Psoas muscle (tissue), 8 donors: Measurements from ENCODE around the gene AGMO. TPM values are rescaled to one million over a fixed set of nuclear protein-coding genes. Genes with fewer than 3 reads are reported as not detected.

Experiments
- ATAC-seq, 4 donors: fragments of 200-7000 bp; cut with Tn5 transposase; one replicate each; pipeline ENCODE4 v1.9.1; 2020; ENCODE audit warnings: moderate library complexity in 3 of 4, mild to moderate bottlenecking in 2 of 4
- DNase-seq, 2 donors: peaks; one replicate each; pipeline ENCODE4 v3.0.0-alpha.2; 2020
- H3K27ac ChIP-seq: fragments of 200-600 bp; one replicate; pipeline ENCODE4 v1.8.0; 2022
- H3K27me3 ChIP-seq, 3 donors: fragments of 200-600 bp in 1 of 3; one replicate each; pipeline versions ENCODE4 v1.6.1 to v1.8.0; 2013 to 2022; ENCODE audit warnings: low read length in 2 of 3, mild to moderate bottlenecking in 2 of 3, moderate library complexity in 1 of 3; ENCODE audit not compliant: insufficient read depth in 3 of 3
- H3K36me3 ChIP-seq, 2 donors: fragments of 200-600 bp in 1 of 2; one replicate each; pipeline versions ENCODE4 v1.6.1 to v1.8.0; 2013 to 2022; ENCODE audit warnings: low read depth in 1 of 2, mild to moderate bottlenecking in 1 of 2, moderate library complexity in 1 of 2; ENCODE audit not compliant: insufficient read depth in 1 of 2
- H3K4me1 ChIP-seq: fragments of 200-600 bp; one replicate; pipeline ENCODE4 v1.8.0; 2022
- H3K4me3 ChIP-seq: fragments of 200-600 bp; one replicate; pipeline ENCODE4 v1.8.0; 2022; ENCODE audit warnings: mild to moderate bottlenecking
- H3K9me3 ChIP-seq: fragments of 200-600 bp; one replicate; pipeline ENCODE4 v1.8.0; 2022
- WGBS, 3 donors: extraction: QIAGEN DNeasy Blood & Tissue Kit; methylation state at CpG; one replicate each; pipeline versions ENCODE4 v1.1.6 to v1.1.7; 2013; 5-methylcytosine and 5-hydroxymethylcytosine counted together
- intact Hi-C, 2 donors: fragments of 100-400 bp; cut with DNase I; formaldehyde crosslinking; loops; one replicate each; pipeline versions ENCODE4 v1.11.0 to v1.14.2; 2022
- polyA plus RNA-seq, 3 donors: library from polyadenylated mRNA; stranded (reverse); fragments of 200-250 nt; gene quantifications; one replicate each; pipeline ENCODE4 v1.2.3, GENCODE V29; 2013
- total RNA-seq, 4 donors: library from RNA; stranded (reverse); fragmentation: NEBNext Ultra II Directional in 2 of 4; extraction: Animal tissue kit (Norgen Biotek cat#: 25700) in 2 of 4; gene quantifications; one replicate each; pipeline versions ENCODE4 v1.2.1 to v1.2.4, GENCODE V29; 2021 to 2023
- TF ChIP-seq, protein P1 (sequence below): fragments of 200-600 bp; IDR thresholded peaks from one replicate; pipeline ENCODE4 v1.8.0; 2022; ENCODE audit warnings: antibody characterized with exemption
- donor health status: healthy with polysubstance abuse.
- donor health status: DM: no; HTN: no; CAD: no; lungs with moderate emphysema.
- donor health status: Bipolar disorder and iron deficiency.
- donor health status: healthy.
- donor health status: DM: yes; HTN: yes; CAD: no.
- donor health status: DM: no; HTN: no; CAD: no.
- donor health status: DM: no; HTN: no; CAD: no.
- donor health status: DM: yes; HTN: yes; CAD: no.

Gene AGMO
- total and polyA plus RNA-seq, 7 donors = 0.13 to 0.54 (median 0.36) TPM; not detected in 1

DNA sequence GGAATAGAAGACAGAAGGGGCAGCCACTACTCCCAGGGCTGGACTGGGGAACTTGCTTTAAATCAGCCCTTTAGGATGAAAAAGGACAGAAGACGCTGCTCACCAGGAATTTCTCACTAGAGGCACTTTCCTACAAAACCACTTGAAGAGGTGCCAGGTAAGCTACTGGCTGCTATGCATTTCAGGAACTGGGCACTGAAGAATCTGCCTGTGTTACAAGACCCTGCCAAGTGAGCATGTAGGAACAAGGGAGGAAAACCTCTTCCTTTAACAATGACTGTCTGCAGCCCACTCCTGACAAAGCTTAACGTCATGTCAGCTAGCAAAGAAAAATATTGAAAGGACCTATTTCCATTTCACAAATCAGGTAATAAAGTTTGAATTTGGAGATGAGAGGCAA lies 5.8 kb upstream of the AGMO start:
- Histone ChIP-seq H3K4me3 (no peak overlapping the region), H3K27ac (no peak overlapping the region), H3K9me3 (no peaks in the 10 kb centered on the region), H3K27me3 (no peaks in the 10 kb centered on the region), H3K4me1 (no peaks in the 10 kb centered on the region), H3K36me3 (no peaks in the 10 kb centered on the region)
- TF ChIP-seq, protein P1, sequence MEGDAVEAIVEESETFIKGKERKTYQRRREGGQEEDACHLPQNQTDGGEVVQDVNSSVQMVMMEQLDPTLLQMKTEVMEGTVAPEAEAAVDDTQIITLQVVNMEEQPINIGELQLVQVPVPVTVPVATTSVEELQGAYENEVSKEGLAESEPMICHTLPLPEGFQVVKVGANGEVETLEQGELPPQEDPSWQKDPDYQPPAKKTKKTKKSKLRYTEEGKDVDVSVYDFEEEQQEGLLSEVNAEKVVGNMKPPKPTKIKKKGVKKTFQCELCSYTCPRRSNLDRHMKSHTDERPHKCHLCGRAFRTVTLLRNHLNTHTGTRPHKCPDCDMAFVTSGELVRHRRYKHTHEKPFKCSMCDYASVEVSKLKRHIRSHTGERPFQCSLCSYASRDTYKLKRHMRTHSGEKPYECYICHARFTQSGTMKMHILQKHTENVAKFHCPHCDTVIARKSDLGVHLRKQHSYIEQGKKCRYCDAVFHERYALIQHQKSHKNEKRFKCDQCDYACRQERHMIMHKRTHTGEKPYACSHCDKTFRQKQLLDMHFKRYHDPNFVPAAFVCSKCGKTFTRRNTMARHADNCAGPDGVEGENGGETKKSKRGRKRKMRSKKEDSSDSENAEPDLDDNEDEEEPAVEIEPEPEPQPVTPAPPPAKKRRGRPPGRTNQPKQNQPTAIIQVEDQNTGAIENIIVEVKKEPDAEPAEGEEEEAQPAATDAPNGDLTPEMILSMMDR = no peak
- DNase-seq (no peak), ATAC-seq (no peak)
- intact Hi-C loops = no loop called here
- 71 to 80% (median 77%) methylated on average over 2 of the region's 2 CpGs for WGBS, 3 donors

DNA sequence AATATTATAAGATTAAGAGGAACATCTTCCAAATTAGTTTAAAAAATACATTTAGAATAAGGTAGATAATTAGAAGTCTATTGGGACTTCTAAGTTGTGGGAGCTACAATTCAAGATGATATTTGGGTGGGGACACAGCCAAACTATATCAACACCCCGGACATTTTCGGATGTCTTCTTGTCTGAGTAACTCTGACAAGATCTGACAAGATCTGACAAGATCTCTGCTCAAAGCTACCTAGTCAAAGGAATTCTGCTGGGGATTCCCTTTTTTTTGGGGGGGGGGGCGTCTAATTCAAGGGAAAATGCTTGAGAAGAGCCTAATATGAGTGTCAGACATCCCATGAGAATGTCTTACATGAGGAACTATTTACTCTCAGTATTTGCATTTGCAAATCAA lies 5.2 kb upstream of the AGMO start:
- H3K4me1 ChIP-seq = no peaks in the 10 kb centered on the region
- no peak for ATAC-seq
- H3K9me3 ChIP-seq = no peaks in the 10 kb centered on the region
- no peak overlapping the region for H3K27ac ChIP-seq
- H3K36me3 ChIP-seq = no peaks in the 10 kb centered on the region
- no peak for DNase-seq
- TF ChIP-seq, protein P1 = no peak
- H3K27me3 ChIP-seq = no peaks in the 10 kb centered on the region
- WGBS, 3 donors = 71 to 83% (median 75%) methylated on average over 3 of the region's 3 CpGs
- intact Hi-C loops = no loop called here
- H3K4me3 ChIP-seq = no peak overlapping the region

DNA sequence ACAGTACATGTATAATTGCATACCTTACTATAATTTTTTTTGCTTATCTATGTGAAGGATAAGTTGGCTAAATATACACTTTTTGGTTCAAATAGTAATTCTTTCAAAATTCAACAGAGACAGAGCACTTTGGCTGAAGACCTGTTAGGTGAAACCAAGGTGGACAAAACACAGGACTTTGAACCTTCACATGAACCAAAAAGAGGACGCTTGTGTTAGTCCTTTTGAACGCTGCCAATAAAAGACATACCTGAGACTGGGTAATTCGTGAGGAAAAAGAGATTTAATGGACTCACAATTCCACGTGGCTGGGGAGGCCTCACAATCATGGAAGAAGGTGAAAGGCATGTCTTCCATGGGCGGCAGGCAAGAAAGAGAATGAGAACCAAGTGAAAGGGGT lies 4.7 kb upstream of the AGMO start:
- intact Hi-C loops = no loop called here
- WGBS, 3 donors = 83 to 87% (median 86%) methylated on average over 5 of the region's 5 CpGs

DNA sequence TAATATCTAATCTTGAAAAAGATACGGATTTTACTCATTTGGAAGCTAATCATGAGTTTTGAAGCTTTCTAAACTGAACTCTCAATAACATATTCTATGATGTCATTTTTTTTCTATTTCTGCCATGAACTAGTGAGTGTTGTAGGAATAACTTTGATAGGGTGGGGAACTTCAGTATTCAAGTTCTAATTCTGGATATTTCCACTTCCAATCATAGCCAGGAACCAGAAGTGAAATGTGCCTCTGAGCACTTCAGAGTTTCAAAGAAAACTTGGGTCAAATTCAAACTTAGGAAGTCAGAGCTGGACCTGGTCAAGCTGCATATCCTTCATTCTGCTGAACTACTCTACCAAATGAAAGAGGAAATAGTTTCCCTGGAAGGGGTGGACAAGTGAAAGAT lies 847 bp downstream of the AGMO start:
- no peaks in the 10 kb centered on the region for H3K27me3 ChIP-seq
- no peaks in the 10 kb centered on the region for H3K4me1 ChIP-seq
- ATAC-seq = peak in 1 of 4 donors; percentile 29
- TF ChIP-seq, protein P1 = no peak
- H3K9me3 ChIP-seq = no peaks in the 10 kb centered on the region
- H3K36me3 ChIP-seq = no peaks in the 10 kb centered on the region
- H3K27ac ChIP-seq = peak overlapping the region; percentile 56
- WGBS, 3 donors = 68 to 87% (median 71%) methylated on average over 1 of the region's 1 CpG
- no peak for DNase-seq
- intact Hi-C loops = no loop called here
- peak overlapping the region; percentile 53 for H3K4me3 ChIP-seq

More for the DNA sequence above, 4.7 kb upstream of the AGMO start:
- ATAC-seq (no peak), DNase-seq (no peak)
- no peak overlapping the region for H3K4me3 ChIP-seq
- H3K27ac ChIP-seq = no peak overlapping the region
- no peaks in the 10 kb centered on the region for H3K27me3 ChIP-seq
- H3K9me3 ChIP-seq = no peaks in the 10 kb centered on the region
- H3K4me1 ChIP-seq = no peaks in the 10 kb centered on the region
- TF ChIP-seq, protein P1 = no peak
- no peaks in the 10 kb centered on the region for H3K36me3 ChIP-seq

DNA sequence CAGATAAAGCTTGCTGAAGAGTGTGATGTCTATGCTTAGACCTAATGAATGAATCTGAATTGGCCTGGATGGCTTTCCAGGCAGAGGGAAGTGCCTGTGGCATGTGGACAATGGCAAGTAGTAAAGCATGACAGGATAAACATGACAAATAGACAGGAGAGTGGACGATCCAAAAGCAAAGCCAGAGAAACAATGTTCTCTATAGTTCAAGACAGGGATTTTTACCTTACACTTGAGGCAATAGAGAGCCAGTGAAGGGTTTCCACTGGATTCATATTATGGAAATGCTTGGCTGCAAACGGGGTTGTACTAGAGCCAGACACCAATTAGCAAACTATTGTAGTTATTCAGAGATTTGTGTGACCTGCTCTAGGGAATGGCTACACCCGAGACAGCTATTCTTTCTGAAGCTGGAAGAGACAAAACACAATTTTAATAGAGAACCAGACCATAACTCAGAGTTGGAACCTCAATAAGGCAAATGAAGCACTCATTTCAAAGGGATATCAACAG lies 2.3 kb downstream of the AGMO start:
- ATAC-seq (no peak), DNase-seq (no peak)
- Histone ChIP-seq H3K27ac (no peak overlapping the region), H3K27me3 (no peaks in the 10 kb centered on the region), H3K36me3 (no peaks in the 10 kb centered on the region), H3K4me1 (no peaks in the 10 kb centered on the region), H3K9me3 (no peaks in the 10 kb centered on the region), H3K4me3 (no peak overlapping the region)
- WGBS, 3 donors = 45 to 51% (median 48%) methylated on average over 3 of the region's 3 CpGs
- TF ChIP-seq, protein P1 = no peak
- intact Hi-C loops = loop anchor here in 1 of 2 donors (5.0 kb wide), 1 partner anchor 128 kb away; the partner anchor contains the start of gene MEOX2
